Hepatic stellate cell (primary cell): ENCODE data around the gene IDH3G.

Source experiments
- DNase-seq: peaks from one replicate; pipeline ENCODE4 v3.0.0; 2011; ENCODE audit warnings: low spot score

IDH3G gene

DNA sequence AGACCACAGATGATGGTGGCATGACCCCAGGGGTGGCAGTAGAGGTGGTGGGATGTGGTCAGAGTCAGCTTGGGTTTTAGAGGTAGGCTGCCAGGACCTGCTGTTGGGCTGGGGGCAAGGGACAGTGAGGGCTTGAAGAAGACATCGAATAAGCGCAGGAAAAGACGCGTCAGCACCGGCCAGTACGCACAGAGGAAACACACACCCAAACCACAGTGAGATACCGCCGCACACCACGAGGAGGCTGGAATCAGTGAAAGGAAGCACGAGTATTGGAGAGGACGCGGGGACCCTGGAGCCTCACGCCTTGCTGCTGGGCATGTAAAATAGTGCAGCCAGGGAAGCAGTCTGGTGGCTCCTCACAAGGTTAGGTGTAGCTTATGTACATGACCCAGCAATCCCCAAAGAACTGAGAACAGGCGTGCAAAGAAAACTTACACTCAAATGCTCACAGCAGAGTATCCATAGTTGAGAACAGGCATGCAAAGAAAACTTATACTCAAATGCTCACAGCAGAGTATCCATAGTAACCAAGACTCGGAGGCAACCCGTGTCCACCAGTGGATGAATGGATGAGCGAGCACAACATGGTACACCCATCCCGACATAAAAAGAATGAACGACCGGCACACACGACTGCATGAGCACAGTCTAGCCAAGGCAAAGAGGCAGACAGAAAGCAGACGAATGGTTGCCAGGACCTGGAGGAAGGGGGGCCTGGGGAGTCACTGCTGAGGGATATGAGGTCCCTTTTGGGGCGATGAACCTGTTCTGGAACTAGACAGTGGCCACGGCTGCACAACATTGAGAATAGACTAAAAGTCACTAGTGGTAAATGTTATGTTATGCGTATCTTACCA lies 22.9 kb upstream of the IDH3G start:
- DNase-seq, result no peak

DNA sequence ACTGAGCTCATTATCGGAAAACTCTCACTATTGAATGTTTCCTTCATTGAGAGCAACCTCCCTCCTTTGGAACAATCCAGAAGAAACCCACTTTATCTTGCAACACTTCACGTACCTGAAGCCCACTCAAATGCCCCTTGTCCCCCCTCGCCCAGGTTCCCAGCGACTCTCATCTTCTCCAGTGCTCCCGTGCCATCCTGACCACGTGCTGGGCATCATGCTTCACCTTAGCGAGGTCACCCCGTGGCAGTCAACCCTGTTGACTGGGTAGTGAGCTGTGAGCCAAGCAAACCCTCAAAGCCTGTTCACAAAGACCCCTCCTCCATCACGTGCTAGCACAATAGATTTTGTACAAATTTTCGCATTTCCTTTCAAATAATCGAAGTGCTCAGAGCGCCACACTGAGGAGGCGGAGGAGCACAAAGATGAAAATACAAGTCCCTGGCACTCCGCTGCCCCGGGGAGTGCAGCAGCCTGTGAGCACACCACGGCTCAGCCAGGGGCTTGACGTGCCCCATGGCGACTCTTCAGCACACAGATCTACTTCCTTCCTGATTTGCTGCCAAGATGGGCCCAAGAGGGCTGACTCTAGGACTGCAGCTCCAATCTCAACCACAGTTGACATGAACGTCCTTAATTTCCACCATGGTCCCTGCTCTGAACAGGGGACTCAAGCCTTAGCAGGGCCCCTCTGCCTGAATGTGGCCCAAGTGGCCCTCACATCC lies 20.6 kb upstream of the IDH3G start:
- no peak for DNase-seq

DNA sequence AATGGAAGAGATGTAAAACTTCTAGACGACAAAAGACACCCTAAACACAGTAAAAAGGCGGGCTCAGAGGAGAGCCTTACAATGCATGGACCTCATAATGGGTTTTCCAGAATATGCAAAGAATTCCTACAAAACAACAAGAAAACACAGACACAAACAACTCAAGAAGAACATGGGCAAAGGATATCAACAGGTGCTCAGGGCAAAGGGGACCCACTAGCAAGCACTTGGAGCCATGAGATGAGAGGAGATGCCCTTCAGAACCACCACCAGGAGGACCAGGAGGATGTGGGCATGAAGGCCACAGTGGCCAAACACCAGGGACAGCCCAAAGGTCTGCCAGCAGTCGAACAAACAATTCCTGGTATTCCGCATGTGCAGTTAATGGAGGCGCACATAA lies 19.0 kb upstream of the IDH3G start:
- DNase-seq, result no peak

DNA sequence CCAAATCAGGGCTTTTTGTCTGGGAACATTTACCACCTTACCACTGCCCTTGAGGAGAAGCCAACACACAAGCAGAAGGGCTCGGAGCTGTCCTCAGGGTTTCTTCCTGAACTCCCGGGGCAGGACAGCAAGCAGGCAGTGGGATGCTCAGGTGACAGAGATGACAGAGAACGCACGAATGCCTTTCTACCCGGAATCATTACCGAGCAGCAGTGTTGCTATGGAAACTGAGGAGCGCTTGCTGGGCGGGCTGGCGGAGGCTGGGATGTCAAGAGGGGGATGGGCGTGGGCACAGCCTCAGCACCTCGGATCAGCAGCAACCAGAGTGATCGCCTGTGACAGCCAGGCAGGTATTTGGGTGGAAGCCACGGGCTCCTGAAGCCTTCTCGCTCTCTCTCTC lies 18.0 kb upstream of the IDH3G start:
- DNase-seq, result no peak

DNA sequence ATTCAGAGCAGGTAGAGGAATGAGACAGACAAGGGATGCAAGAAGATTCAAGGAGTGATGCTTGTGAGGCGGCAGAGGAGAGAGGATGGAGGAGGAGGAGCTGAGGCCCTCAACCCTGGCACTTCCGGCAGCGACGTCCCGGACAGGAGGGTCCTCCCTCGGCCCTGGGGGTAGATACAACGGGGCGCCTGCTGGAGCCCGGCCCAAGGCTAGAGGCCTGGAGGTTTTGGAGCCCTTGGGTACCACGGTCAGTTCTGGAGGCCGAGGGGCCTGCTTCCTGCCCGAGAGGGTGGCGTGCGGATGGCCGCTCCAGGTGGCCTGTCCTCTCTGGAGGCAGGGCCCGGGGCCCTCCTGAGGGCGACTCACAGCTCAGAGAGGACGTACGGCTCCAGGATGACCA lies 13.8 kb upstream of the IDH3G start:
- no peak for DNase-seq

GRCh38 chrX:153806999-153807575 lies 12.9 kb upstream of the IDH3G start:
- no peak for DNase-seq

DNA sequence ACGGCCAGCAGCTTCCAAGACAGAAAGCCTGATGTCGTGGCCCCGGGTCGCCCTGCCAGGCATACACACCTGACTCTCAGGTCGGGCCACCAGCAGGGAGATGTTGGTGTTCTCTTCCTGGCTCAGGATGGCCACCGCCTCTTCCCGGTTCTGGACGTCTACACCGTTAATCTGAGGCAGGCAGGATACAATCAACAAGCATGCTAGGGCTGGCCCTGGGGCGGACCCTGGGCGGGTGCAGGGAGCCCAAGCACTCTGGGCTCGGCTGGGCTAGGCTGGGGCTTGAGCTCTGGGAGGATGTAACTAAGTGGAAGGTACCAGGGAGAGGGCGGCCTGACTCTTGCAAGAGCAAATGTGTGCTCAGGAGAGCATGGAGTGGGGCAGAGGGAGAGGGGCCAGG lies 11.3 kb upstream of the IDH3G start:
- no peak for DNase-seq

- DNase-seq, result no peak
Observed at GRCh38 chrX:153804621-153805020, 10.4 kb upstream of the IDH3G start.

GRCh38 chrX:153804100-153804595 lies 10.0 kb upstream of the IDH3G start:
- DNase-seq, result no peak

DNA sequence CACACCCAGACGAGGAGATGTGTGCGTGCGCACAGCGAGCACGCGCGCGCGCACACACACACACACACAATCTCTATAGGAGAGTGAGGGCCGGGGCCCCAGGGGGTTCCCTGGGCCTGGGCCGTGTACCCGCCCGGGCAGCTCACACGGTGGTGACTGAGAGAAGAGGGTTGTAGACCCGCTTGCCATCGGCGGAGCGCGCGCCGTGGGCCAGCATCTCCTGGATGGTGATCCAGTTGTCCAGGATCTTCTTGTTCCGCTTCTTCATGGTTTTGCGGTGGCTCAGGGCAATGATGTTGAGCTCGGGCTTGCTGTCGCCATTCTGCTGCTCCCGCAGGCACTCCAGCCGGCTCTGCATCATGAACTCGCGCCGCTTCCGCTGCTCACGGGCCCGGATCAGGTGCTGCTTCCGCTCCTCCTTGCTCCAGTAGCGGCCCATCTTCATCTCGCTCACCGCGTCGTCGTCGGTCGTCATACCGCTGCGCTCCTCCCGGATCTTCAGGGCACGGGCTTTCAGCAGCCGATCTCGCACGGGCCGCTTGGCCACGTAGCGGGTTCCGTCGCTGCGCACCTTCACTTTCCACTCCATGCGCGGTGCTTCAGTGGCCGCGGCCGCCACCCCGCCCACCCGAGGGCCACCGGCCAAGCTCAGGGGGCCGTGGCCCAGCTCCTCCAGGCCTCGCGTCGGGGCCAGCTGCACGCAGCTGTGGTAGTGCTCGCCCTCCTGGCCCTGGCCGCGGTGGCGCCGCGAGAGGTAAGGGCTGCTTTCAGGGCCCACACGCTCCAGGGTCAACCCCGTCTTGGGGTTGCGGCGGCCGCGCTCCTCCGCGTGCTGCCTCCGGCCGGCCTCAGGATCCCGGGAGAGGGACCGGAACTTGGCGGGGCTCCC lies 9.3 kb upstream of the IDH3G start:
- DNase-seq, result no peak

DNA sequence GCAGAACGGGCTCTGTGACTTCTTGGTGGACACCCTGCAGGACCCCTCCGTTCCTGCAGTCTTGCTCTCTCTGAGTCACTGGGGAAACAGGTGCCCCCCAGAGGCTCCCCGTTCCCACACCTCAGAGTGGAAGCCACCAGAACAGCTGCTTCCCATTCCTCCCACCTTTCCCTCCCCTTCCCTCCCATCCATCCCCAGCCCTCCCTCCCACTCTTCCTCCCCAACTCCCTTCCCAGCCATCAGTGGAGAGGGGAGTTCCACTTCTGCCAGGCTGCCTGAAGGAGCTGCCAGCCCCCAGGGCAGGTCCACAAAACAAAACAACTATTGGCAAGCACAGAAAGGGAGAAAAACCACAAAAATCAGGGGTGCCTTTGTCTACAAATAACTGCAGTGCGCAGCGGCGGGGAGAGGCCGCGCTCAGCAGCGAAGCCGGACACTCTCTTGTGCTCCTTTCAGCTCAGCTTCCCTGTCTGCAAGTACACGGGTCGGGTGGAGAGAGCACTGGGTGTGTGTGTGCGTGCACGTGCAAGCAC lies 8.4 kb upstream of the IDH3G start:
- no peak for DNase-seq

DNA sequence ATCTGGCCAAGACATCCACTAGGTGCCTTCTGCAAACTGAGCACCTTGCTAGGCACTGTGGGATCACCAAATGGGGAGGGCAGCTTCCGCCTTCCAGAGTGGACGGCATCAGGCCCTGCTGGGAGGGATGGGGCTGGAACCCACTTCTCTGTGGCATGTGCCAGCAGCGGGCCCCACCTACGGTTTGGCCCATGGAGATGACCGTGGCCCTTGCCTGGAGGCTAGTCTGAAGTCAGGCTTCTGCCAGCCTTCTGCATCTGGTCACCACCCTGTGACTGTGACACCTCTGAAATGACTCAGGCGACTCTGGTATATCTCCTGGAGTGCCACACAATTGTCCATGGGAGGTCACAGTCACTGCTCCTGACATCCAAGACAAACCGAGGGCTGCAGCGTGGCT lies 7.5 kb upstream of the IDH3G start:
- no peak for DNase-seq

- DNase-seq, result no peak
Observed at GRCh38 chrX:153800746-153801145, 6.6 kb upstream of the IDH3G start.

GRCh38 chrX:153800177-153800722 lies 6.1 kb upstream of the IDH3G start:
- DNase-seq, result no peak

DNA sequence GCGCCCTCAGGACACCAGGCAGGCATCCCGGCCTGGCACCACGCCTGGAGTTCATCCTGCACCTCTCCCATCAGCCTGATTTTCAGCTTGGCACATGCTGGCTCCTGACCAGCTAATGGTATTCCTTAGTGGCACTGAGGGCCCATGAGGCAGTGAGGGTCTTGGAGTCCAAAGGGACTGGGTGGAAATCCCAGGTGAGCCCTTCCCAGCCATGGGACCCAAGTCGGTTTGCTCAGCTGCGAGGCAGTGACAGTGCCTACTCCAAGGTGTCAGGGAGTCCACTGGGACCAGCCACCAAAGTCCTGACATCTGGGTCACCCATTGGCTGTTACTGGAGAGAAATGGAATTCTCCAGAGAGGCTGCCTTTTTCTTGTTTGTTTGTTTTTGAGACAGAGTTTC lies 5.2 kb upstream of the IDH3G start:
- no peak for DNase-seq

GRCh38 chrX:153797415-153798015 lies 3.3 kb upstream of the IDH3G start:
- no peak for DNase-seq

DNA sequence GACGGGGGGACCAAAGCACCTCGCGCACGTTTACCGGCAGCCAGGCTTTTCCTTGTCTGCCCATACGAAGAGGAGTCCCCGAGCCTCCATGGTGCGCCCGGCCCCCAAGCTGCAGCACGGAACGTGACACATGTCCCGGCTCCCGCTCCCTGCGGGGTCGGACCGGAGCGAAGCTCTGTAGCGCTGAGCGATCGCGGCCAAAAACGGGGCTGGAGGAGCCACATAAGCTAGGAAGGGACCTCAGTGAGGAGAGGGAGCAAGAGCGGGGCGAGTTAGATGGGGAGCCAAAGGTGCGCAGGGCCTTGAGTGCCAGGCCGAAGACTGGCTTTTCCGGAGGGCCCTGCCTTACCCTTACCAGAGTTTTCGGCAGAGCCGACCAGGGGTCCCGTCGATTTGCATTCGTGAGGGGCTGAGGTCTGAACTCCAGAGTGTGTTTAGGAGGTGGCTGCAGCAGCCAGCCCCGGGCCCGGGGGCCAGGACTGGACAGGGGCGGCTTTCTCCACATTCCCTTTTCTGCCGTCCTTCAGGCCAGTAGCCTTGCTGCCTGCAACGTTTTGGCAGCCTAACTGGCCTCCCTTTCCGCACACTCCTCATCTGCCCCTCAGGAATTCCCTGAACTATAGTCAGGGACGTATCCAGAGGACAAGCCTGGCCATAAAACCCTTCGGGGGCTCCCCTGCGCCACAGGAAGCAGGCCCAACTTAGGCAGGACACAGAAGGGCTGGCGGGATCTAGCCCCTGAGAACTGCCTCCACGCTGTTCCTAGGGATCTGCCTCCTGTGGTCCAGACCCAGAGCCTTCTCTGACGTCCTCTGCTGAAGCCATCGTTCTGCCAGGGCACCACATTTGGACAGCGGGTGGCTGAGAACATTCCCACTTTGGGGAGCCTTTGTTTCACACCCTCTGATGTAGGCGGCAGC lies 982 bp upstream of the IDH3G start:
- peak; percentile 41 for DNase-seq

GRCh38 chrX:153793291-153793690 lies 884 bp downstream of the IDH3G start:
- DNase-seq, result no peak

DNA sequence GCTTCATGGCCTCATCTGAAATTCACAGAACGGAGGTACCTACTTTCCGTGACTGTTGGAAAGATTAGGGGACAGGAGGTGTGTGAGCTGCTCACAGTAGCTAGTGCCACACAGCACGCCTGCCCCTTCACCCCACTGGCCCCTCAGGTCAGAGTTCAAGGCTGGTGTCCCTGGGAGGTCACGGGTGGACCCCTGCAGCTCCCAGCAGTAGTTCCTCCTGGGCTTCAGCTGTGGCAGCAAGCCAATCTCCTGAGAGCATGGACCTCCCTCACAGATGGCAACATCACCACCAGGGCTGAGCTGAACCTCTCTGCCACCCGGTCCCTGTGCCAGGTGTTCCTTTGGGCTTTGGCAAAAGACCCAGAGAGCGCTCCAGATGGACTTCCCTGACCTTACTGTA lies 1.8 kb downstream of the IDH3G start:
- no peak for DNase-seq
